ENCODE data around the gene SYNPR.
"Not testable (repeated sequence)": the region's sequence is repeated elsewhere in the genome, so short reads cannot be mapped to it uniquely, and the experiment has no call there.

Gene SYNPR

GRCh38 chr3:63644928-63645781 lies 367.0 kb downstream of the SYNPR start:
- in situ Hi-C loops (cut with MboI; ENCODE audit: low pct_unique_long_range_greater_than_20kb, low sequenced_read_pairs); DNase-seq: not testable (repeated sequence)

DNA sequence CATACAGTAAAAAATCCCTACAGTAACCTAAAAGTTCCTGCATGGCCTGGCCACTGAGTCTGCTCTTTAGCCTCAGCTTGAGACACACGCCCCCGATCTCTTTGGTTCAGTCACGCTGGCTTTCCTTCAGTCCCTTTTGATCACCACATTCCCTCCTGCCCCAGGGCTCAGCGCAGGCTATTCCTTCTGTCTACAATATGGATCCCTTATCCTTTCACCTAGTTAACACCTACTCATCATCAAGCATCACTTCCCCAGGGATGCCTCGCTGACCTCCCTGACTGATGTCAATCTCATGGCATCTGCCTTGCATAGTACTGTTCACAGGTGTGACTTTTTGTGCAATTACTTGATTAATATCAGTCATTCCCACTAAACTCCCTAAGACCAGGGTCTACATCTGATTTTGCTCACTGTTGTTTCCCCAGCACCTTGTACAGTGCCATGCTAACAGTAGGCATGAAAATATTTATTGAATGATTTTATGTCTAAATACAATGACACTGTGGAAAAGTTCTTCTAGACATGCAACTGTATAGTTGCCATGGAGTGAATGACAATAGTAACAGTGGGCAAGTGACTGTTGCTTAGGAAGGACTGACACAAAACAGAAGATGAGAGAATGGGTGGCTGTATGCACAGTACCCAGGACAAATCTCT lies 374.1 kb downstream of the SYNPR start, which contains the start of gene SNTN:
TSS of gene SNTN (plus strand) at position 610 of the 660 bp plus-strand sequence. CDS start at position 623, 13 bp downstream.
- no peak for DNase-seq
- in situ Hi-C loops (cut with MboI; ENCODE audit: low pct_unique_long_range_greater_than_20kb, low sequenced_read_pairs), result no loop called here

- no peak for DNase-seq
- in situ Hi-C loops (cut with MboI; ENCODE audit: low pct_unique_long_range_greater_than_20kb, low sequenced_read_pairs), result no loop called here
These were observed 376.1 kb downstream of the SYNPR start for GRCh38 chr3:63654211-63654610.

DNA sequence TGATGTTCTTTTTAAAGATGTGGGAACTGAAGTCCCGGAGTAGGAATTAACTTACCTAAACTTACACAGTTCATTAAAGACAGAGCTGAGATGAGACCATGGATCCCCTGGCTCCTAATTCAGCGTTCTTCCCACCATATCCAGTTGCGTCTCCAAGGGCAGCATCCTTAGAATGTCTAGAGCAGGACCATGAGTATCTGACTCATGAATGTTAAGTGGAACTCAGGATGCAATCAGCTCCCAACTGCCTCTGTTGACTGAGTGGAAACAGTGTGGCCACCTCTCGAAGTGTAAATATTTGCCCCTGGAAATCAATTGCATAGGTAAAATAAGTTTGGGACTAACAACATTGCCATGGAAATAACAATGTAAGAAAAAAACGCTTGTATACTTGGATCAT lies 376.8 kb downstream of the SYNPR start:
- in situ Hi-C loops (cut with MboI; ENCODE audit: low pct_unique_long_range_greater_than_20kb, low sequenced_read_pairs), result no loop called here

DNA sequence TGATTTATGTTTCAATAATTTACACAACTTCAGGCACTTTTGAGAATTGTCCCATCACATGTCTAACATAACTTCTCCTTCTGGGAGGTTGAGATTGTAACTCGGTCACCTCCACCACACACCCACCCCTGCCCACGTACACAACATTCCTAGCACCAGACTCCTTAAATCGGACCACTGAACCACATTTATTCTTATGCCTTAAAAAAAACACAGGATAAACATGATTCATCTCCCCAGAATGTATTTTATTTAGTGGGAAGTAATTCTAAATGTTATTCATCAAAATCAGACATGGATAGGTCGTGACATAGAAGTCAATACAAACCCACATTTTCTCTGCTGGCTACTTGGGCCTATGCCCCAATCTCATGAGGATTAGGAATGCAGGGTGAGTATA lies 377.4 kb downstream of the SYNPR start:
- in situ Hi-C loops (cut with MboI; ENCODE audit: low pct_unique_long_range_greater_than_20kb, low sequenced_read_pairs), result no loop called here
- DNase-seq, result no peak

More for the DNA sequence above, 376.8 kb downstream of the SYNPR start:
- no peak for DNase-seq

GRCh38 chr3:63656786-63657185 lies 378.7 kb downstream of the SYNPR start:
- DNase-seq, result no peak
- in situ Hi-C loops (cut with MboI; ENCODE audit: low pct_unique_long_range_greater_than_20kb, low sequenced_read_pairs), result no loop called here

- DNase-seq, result no peak
- in situ Hi-C loops (cut with MboI; ENCODE audit: low pct_unique_long_range_greater_than_20kb, low sequenced_read_pairs), result no loop called here
These were observed 383.1 kb downstream of the SYNPR start for GRCh38 chr3:63661242-63661641.

GRCh38 chr3:63662011-63662410 lies 383.9 kb downstream of the SYNPR start:
- DNase-seq, result no peak
- in situ Hi-C loops (cut with MboI; ENCODE audit: low pct_unique_long_range_greater_than_20kb, low sequenced_read_pairs), result no loop called here

DNA sequence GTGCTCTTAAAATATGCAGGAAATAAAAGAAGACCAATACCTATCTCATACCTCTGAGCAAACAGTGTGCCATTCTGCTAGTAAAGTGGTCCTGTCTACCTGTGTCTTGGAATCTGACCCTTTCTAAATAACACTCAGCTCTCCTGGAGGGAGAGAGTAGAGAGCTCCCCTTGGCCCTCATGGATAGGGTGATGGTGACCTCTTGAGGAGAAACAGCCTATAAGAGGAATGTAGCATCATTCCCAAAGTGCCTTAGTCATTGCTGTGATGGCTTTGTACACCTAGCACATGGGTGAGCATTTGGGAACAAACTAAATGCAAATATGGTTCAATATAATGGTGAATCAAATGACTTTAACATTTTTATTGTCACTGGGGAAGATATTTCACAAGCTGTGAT lies 384.4 kb downstream of the SYNPR start:
- DNase-seq, result no peak
- in situ Hi-C loops (cut with MboI; ENCODE audit: low pct_unique_long_range_greater_than_20kb, low sequenced_read_pairs), result no loop called here

Measured in KBM-7 (cell line).